H1 (cell line): ENCODE measurements around the gene NOS3. TPM values are rescaled to one million over a fixed set of nuclear protein-coding genes. Genes with fewer than 3 reads are reported as not detected.

Source experiments
- CTCF ChIA-PET: fragments of 300-600 bp; sonication (Branson Sonifier 250); formaldehyde crosslinking; loops from one replicate; lab custom pipeline; 2021; ENCODE audit not compliant: partially characterized antibody; lab: Charles Lee
- POLR2A ChIA-PET: fragments of 300-600 bp; sonication (Branson Sonifier 250); formaldehyde crosslinking; loops from one replicate; lab custom pipeline; 2021; ENCODE audit warnings: inconsistent platforms; ENCODE audit not compliant: partially characterized antibody; lab: Charles Lee
- DNase-seq, 2 experiments: peaks; one replicate each; pipeline versions ENCODE4 v3.0.0 to v3.0.0-alpha.2; 2010 to 2022; ENCODE audit warnings: low spot score in 2 of 2, low read depth in 1 of 2, mixed read lengths in 1 of 2
- FAIRE-seq: peaks from 2 replicates; lab custom pipeline; 2011; peaks lifted over from hg19 to GRCh38; lab: Jason Lieb, UNC
- H2AFZ ChIP-seq: 2 replicates; pipeline ENCODE4 v1.8.1; 2012; ENCODE audit warnings: low read length, inconsistent platforms
- H2AK5ac ChIP-seq: 2 replicates; pipeline ENCODE4 v1.6.1; 2013; ENCODE audit warnings: low read depth, low read length
- H2BK120ac ChIP-seq: replicated peaks from 2 replicates; pipeline ENCODE3; 2013; ENCODE audit warnings: low read depth, low read length, inconsistent platforms
- H2BK12ac ChIP-seq: 2 replicates; pipeline ENCODE4 v1.6.1; 2013; ENCODE audit warnings: low read depth, low read length
- H2BK15ac ChIP-seq: 2 replicates; pipeline ENCODE4 v1.6.1; 2013; ENCODE audit warnings: low read length
- H2BK20ac ChIP-seq: 2 replicates; pipeline ENCODE4 v1.6.1; 2013; ENCODE audit warnings: low read length
- H2BK5ac ChIP-seq: 2 replicates; pipeline ENCODE4 v1.6.1; 2013; ENCODE audit warnings: low read depth, low read length
- H3K14ac ChIP-seq: 2 replicates; pipeline ENCODE4 v1.6.1; 2013; ENCODE audit warnings: inconsistent platforms; ENCODE audit not compliant: insufficient read length
- H3K18ac ChIP-seq: 2 replicates; pipeline ENCODE4 v1.6.1; 2013; ENCODE audit warnings: low read length; ENCODE audit errors: extremely low read depth
- H3K23ac ChIP-seq: 2 replicates; pipeline ENCODE4 v1.6.1; 2013; ENCODE audit warnings: inconsistent platforms; ENCODE audit not compliant: insufficient read length
- H3K23me2 ChIP-seq: 2 replicates; pipeline ENCODE4 v1.6.1; 2013; ENCODE audit warnings: low read depth, low read length
- H3K27ac ChIP-seq: 2 replicates; pipeline ENCODE4 v1.6.1; 2011; ENCODE audit warnings: low read depth, low read length, inconsistent platforms
- H3K27me3 ChIP-seq, 4 experiments: replicated peaks in 1 of 4; 1 replicate in 1 of 4; 2 replicates in 3 of 4; pipeline versions ENCODE4 v1.6.1 to v1.8.1; 2011 to 2013; ENCODE audit warnings: low read length in 3 of 4, mild to moderate bottlenecking in 3 of 4, inconsistent platforms in 2 of 4, mixed read lengths in 2 of 4, moderate library complexity in 1 of 4; ENCODE audit not compliant: control insufficient read depth in 3 of 4, insufficient read depth in 3 of 4; ENCODE audit errors: extremely low read depth in 1 of 4
- H3K36me3 ChIP-seq, 4 experiments: 2 replicates each; pipeline versions ENCODE4 v1.6.1 to v1.8.1; 2011 to 2013; ENCODE audit warnings: mild to moderate bottlenecking in 4 of 4, low read length in 3 of 4, moderate library complexity in 2 of 4, control low read depth in 1 of 4, inconsistent platforms in 1 of 4; ENCODE audit not compliant: insufficient read depth in 4 of 4, control insufficient read depth in 2 of 4
- H3K4ac ChIP-seq: replicated peaks from 2 replicates; pipeline ENCODE3; 2013; ENCODE audit warnings: low read length, low read depth, mixed read lengths, inconsistent platforms; ENCODE audit not compliant: insufficient read length
- H3K4me1 ChIP-seq, 4 experiments: replicated peaks in 1 of 4; 1 replicate in 1 of 4; 2 replicates in 3 of 4; pipeline versions ENCODE4 v1.6.1 to v1.8.1; 2011 to 2013; ENCODE audit warnings: low read length in 3 of 4, inconsistent platforms in 2 of 4, mixed read lengths in 1 of 4; ENCODE audit not compliant: insufficient read depth in 4 of 4, control insufficient read depth in 3 of 4
- H3K4me2 ChIP-seq, 2 experiments: 2 replicates each; pipeline versions ENCODE4 v1.6.1 to v1.8.1; 2011 to 2013; ENCODE audit warnings: low read depth in 2 of 2, low read length in 2 of 2, control low read depth in 1 of 2, inconsistent platforms in 1 of 2, mild to moderate bottlenecking in 1 of 2; ENCODE audit not compliant: insufficient read depth in 1 of 2
- H3K4me3 ChIP-seq, 4 experiments: fragments of 200-600, 300-600 bp in 1 of 4; sonication (generic), shearing (Covaris generic), sonication (Bioruptor Twin) in 1 of 4; 2 replicates each; pipeline versions ENCODE4 v1.5.1 to v1.8.1; 2011 to 2016; ENCODE audit warnings: low read length in 4 of 4, low read depth in 3 of 4, control low read depth in 2 of 4, inconsistent platforms in 2 of 4, mild to moderate bottlenecking in 2 of 4, mixed read lengths in 1 of 4, moderate library complexity in 1 of 4; ENCODE audit not compliant: insufficient read depth in 2 of 4; ENCODE audit errors: extremely low read depth in 1 of 4
- H3K56ac ChIP-seq: replicated peaks from 2 replicates; pipeline ENCODE3; 2013; ENCODE audit warnings: low read depth, mild to moderate bottlenecking, mixed read lengths, low read length, inconsistent platforms; ENCODE audit not compliant: insufficient read length
- H3K79me1 ChIP-seq: 2 replicates; pipeline ENCODE4 v1.6.1; 2013; ENCODE audit warnings: low read depth, low read length, control low read depth
- H3K79me2 ChIP-seq, 2 experiments: 2 replicates each; pipeline versions ENCODE4 v1.6.1 to v1.8.1; 2012 to 2013; ENCODE audit warnings: low read length in 2 of 2, mild to moderate bottlenecking in 2 of 2, inconsistent platforms in 1 of 2; ENCODE audit not compliant: insufficient read depth in 2 of 2, control insufficient read depth in 1 of 2
- H3K9ac ChIP-seq, 4 experiments: replicated peaks in 1 of 4; 1 replicate in 1 of 4; 2 replicates in 3 of 4; pipeline versions ENCODE4 v1.6.1 to v1.8.1; 2011 to 2013; ENCODE audit warnings: low read depth in 3 of 4, low read length in 3 of 4, control low read depth in 2 of 4, mild to moderate bottlenecking in 2 of 4, moderate library complexity in 2 of 4, inconsistent platforms in 1 of 4; ENCODE audit errors: extremely low read depth in 1 of 4
- H3K9me3 ChIP-seq, 2 experiments: 2 replicates each; pipeline versions ENCODE4 v1.6.1 to v1.8.1; 2012 to 2013; ENCODE audit warnings: mild to moderate bottlenecking in 2 of 2, moderate library complexity in 2 of 2, control low read depth in 1 of 2, inconsistent platforms in 1 of 2, low read depth in 1 of 2, low read length in 1 of 2, mixed read lengths in 1 of 2; ENCODE audit not compliant: insufficient read depth in 2 of 2
- H4K20me1 ChIP-seq, 2 experiments: replicated peaks in 1 of 2; 2 replicates each; pipeline versions ENCODE3 to v1.8.1; 2011 to 2013; ENCODE audit warnings: inconsistent platforms in 2 of 2, low read length in 2 of 2, mild to moderate bottlenecking in 1 of 2; ENCODE audit not compliant: insufficient read depth in 2 of 2, control insufficient read depth in 1 of 2
- H4K5ac ChIP-seq: 2 replicates; pipeline ENCODE4 v1.6.1; 2013; ENCODE audit warnings: low read length, low read depth, mixed read lengths, inconsistent platforms; ENCODE audit not compliant: insufficient read length
- H4K8ac ChIP-seq: 2 replicates; pipeline ENCODE4 v1.8.0; 2013; ENCODE audit warnings: mild to moderate bottlenecking, moderate library complexity, low read length, inconsistent platforms; ENCODE audit not compliant: insufficient read depth; ENCODE audit errors: extremely low read depth
- H4K91ac ChIP-seq: replicated peaks from 2 replicates; pipeline ENCODE3; 2013; ENCODE audit warnings: low read length, mixed read lengths, inconsistent platforms; ENCODE audit not compliant: insufficient read length
- SIX5 ChIP-seq: IDR thresholded peaks from 2 replicates; pipeline ENCODE4 v1.6.1; 2011; ENCODE audit warnings: mild to moderate bottlenecking, low read depth, low read length
- WGBS, 2 experiments: shearing (Covaris generic) in 1 of 2; methylation state at CpG; one replicate each; pipeline versions ENCODE4 v1.1.6 to v1.1.7; 2013 to 2015; ENCODE audit warnings: low lambda C conversion rate in 2 of 2, mixed read lengths in 2 of 2, inconsistent platforms in 1 of 2, low coverage in 1 of 2, missing lambda C conversion rate in 1 of 2; ENCODE audit not compliant: insufficient replicate concordance in 2 of 2, insufficient coverage in 1 of 2, insufficient read length in 1 of 2; ENCODE audit errors: extremely low coverage in 1 of 2, missing lambda C conversion rate in 1 of 2; 5-methylcytosine and 5-hydroxymethylcytosine counted together
- polyA plus RNA-seq, 7 experiments: library from polyadenylated mRNA; depleted of rRNA in 3 of 7; stranded (reverse) in 5 of 7; unstranded in 2 of 7; fragments of >200 nt in 5 of 7; fragments of 200-250 nt in 2 of 7; gene quantifications; 1 replicate in 5 of 7; 2 replicates in 1 of 7; 4 replicates in 1 of 7; pipeline versions ENCODE4 v1.2.1 to v1.2.3, GENCODE V29; 2011 to 2013; ENCODE audit warnings: missing spikeins in 2 of 7, mixed read lengths in 2 of 7
- total RNA-seq: library from RNA; stranded (reverse); fragmentation: NEBNext Ultra II Directional; extraction: Animal tissue kit (Norgen Biotek cat#: 25700); gene quantifications from 2 replicates; pipeline ENCODE4 v1.2.1, GENCODE V29; 2021

Gene NOS3
- total and polyA plus RNA-seq, 2 of the 8 experiments (the other 6 are each of a cell fraction or from before 2014, with no cell fraction given): 4.4 to 16.2 TPM

DNA sequence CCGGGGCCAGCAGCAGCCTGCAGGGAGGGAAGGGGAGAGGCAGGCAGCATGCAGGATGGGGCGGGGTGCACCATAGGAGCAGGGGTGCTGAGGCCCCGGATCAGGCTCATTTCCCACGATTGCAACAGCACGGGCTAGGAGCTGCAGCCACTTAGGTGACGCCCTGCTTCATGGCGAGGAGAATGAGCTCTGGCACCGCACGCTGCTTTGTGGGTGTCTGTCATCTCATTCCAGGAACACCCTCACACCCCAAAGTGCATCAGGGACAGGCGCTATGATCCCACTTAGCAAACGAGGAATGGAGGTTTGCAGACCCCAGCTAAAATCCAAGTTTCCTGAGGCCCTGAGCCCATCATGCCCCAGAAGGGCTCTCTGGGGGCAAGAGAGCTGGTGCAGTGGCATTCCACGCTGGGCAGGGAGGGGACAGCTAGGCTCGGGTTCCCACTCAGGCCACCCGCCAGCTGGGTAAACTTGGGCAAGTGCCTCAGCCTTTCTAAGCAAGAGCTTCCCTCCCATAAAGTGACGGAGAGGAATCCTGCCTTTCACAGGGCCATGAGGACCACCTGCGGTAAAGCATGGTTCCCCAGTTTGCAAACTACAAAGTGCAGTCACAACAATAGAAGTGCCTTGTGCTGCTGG is 22.0 kb upstream of the NOS3 start:
- DNase-seq: no peak
- peaks cover 2 to 34% (median 18%) of the 10 kb centered on the region in 4 experiments for H3K4me1 ChIP-seq
- no peaks in the 10 kb centered on the region for H3K9me3 ChIP-seq
- no peak overlapping the region for H2BK120ac ChIP-seq
- WGBS, 2 experiments: 82% methylated on average over 16 of the region's 16 CpGs; no CpG with 5 or more reads in 1 of the 2 experiments
- no peaks in the 10 kb centered on the region for H3K79me2 ChIP-seq
- peak overlapping the region in 1 of 2 experiments; percentile 7; a peak in 1 of 4 replicates for H3K4me2 ChIP-seq
- H3K14ac ChIP-seq: no peak overlapping the region
- H2BK15ac ChIP-seq: peak overlapping the region; percentile 53; the same call in 1 of the 2 replicates
- H2BK12ac ChIP-seq: peak overlapping the region; percentile 19; the same call in 1 of the 2 replicates
- no peak overlapping the region for H3K4ac ChIP-seq
- no peak overlapping the region for H3K56ac ChIP-seq
- no peak overlapping the region for H3K27ac ChIP-seq
- CTCF ChIA-PET: interaction anchor here (0.6 to 27.0 kb wide), 17 partner anchors 5 to 193 kb away, joined by 3 to 797 read pairs (median 4); partner anchors contain the start of genes KCNH2 and NOS3
- H3K4me3 ChIP-seq: no peak overlapping the region
- H2BK20ac ChIP-seq: no peak overlapping the region
- no peak overlapping the region for H3K23ac ChIP-seq
- no peak overlapping the region for H3K9ac ChIP-seq
- POLR2A ChIA-PET: interaction anchor here (1.4 to 2.4 kb wide), 2 partner anchors 11 to 16 kb away, joined by 3 to 13 read pairs; no protein-coding TSS in a partner anchor
- no peak for FAIRE-seq
- no peaks in the 10 kb centered on the region for H3K36me3 ChIP-seq
- peak overlapping the region; percentile 5; the same call in 1 of the 2 replicates for H3K18ac ChIP-seq
- no peak for TF ChIP-seq SIX5
- TF ChIP-seq, all 59 proteins: peak for 0
- Histone ChIP-seq H4K20me1 (no peaks in the 10 kb centered on the region), H2AK5ac (no peak overlapping the region), H4K8ac (peak overlapping the region; percentile 7; the same call in 1 of the 2 replicates), H3K23me2 (peaks cover 3% of the 10 kb centered on the region; the same call in 1 of the 2 replicates), H4K5ac (no peak overlapping the region), H3K27me3 (peaks cover 0 to 3% (median 0%) of the 10 kb centered on the region in 4 experiments; a peak in 3 of 7 replicates), H2BK5ac (no peak overlapping the region), H2AFZ (no peak overlapping the region), H4K91ac (peak overlapping the region; percentile 26), H3K79me1 (no peaks in the 10 kb centered on the region)
